Stimulated activated memory B cell treated with anti-CD40 and anti-IgM and Interleukin-4, amounts not matched to agents 10 μg/mL and 1 μg/mL and 100 μg/mL, for 72 hours (primary cell): ENCODE measurements around the gene YWHAE.
A peak's percentile ranks its signal among the peaks of the same experiment; 100 is the strongest.
"Not testable (repeated sequence)": the region's sequence is repeated elsewhere in the genome, so short reads cannot be mapped to it uniquely, and the experiment has no call there.

Experiments
- ATAC-seq: fragments of 150-1000 bp; cut with Tn5 transposase; 2 replicates; pipeline ENCODE4 v1.10.0; 2021
- H3K27ac Mint-ChIP-seq: one replicate; pipeline ENCODE4 v1.8.0; 2022; ENCODE audit warnings: mild to moderate bottlenecking, mixed read lengths
- H3K27me3 Mint-ChIP-seq: one replicate; pipeline ENCODE4 v1.8.0; 2022; ENCODE audit warnings: mixed read lengths
- H3K36me3 Mint-ChIP-seq: one replicate; pipeline ENCODE4 v1.8.0; 2022; ENCODE audit warnings: mixed read lengths
- H3K4me1 Mint-ChIP-seq: one replicate; pipeline ENCODE4 v1.8.0; 2022; ENCODE audit warnings: mixed read lengths
- H3K4me3 Mint-ChIP-seq: one replicate; pipeline ENCODE4 v1.8.0; 2022; ENCODE audit warnings: mild to moderate bottlenecking, moderate library complexity, mixed read lengths
- H3K9me3 Mint-ChIP-seq: one replicate; pipeline ENCODE4 v1.8.0; 2022; ENCODE audit warnings: mixed read lengths

Gene YWHAE

GRCh38 chr17:1420981-1421380 lies 21.0 kb upstream of the YWHAE start:
- no peak for ATAC-seq
- Mint-ChIP-seq H3K36me3 (peaks cover 40% of the 10 kb centered on the region), H3K27me3 (no peaks in the 10 kb centered on the region), H3K4me3 (no peak overlapping the region), H3K27ac (no peak overlapping the region), H3K9me3 (no peaks in the 10 kb centered on the region), H3K4me1 (peaks cover 8% of the 10 kb centered on the region)

GRCh38 chr17:1420163-1420562 lies 20.1 kb upstream of the YWHAE start:
- Mint-ChIP-seq H3K4me3 (no peak overlapping the region), H3K4me1 (peaks cover 4% of the 10 kb centered on the region), H3K27ac (no peak overlapping the region), H3K9me3 (no peaks in the 10 kb centered on the region), H3K36me3 (peaks cover 32% of the 10 kb centered on the region), H3K27me3 (no peaks in the 10 kb centered on the region)
- ATAC-seq = no peak

GRCh38 chr17:1418476-1418875 lies 18.5 kb upstream of the YWHAE start:
- not testable (repeated sequence) for H3K27me3 Mint-ChIP-seq, ATAC-seq, H3K4me1 Mint-ChIP-seq, H3K27ac Mint-ChIP-seq, H3K9me3 Mint-ChIP-seq, H3K4me3 Mint-ChIP-seq
- peaks cover 28% of the 10 kb centered on the region for H3K36me3 Mint-ChIP-seq

GRCh38 chr17:1416414-1416813 lies 16.4 kb upstream of the YWHAE start:
- Mint-ChIP-seq H3K27me3 (no peaks in the 10 kb centered on the region), H3K27ac (no peak overlapping the region), H3K4me1 (peaks cover 8% of the 10 kb centered on the region), H3K4me3 (no peak overlapping the region), H3K36me3 (peaks cover 19% of the 10 kb centered on the region), H3K9me3 (no peaks in the 10 kb centered on the region)
- ATAC-seq = no peak

GRCh38 chr17:1414634-1415033 lies 14.6 kb upstream of the YWHAE start:
- H3K27me3 Mint-ChIP-seq = no peaks in the 10 kb centered on the region
- no peak overlapping the region for H3K27ac Mint-ChIP-seq
- ATAC-seq = no peak
- H3K4me3 Mint-ChIP-seq = no peak overlapping the region
- peaks cover 8% of the 10 kb centered on the region for H3K4me1 Mint-ChIP-seq
- peaks cover 14% of the 10 kb centered on the region for H3K36me3 Mint-ChIP-seq
- H3K9me3 Mint-ChIP-seq = no peaks in the 10 kb centered on the region

- Mint-ChIP-seq H3K27ac (no peak overlapping the region), H3K4me3 (no peak overlapping the region), H3K27me3 (no peaks in the 10 kb centered on the region), H3K36me3 (peaks cover 14% of the 10 kb centered on the region), H3K4me1 (peaks cover 8% of the 10 kb centered on the region), H3K9me3 (no peaks in the 10 kb centered on the region)
- no peak for ATAC-seq
Measured at GRCh38 chr17:1414001-1414574, 14.1 kb upstream of the YWHAE start.

GRCh38 chr17:1413281-1413791 lies 13.3 kb upstream of the YWHAE start:
- no peak overlapping the region for H3K27ac Mint-ChIP-seq

GRCh38 chr17:1412185-1413110 lies 12.4 kb upstream of the YWHAE start:
- Mint-ChIP-seq H3K36me3 (peaks cover 8% of the 10 kb centered on the region), H3K9me3 (no peaks in the 10 kb centered on the region), H3K27me3 (no peaks in the 10 kb centered on the region), H3K4me3 (no peak overlapping the region), H3K4me1 (peaks cover 8% of the 10 kb centered on the region), H3K27ac (no peak overlapping the region)
- ATAC-seq = no peak

More at GRCh38 chr17:1413281-1413791, 13.3 kb upstream of the YWHAE start:
- Mint-ChIP-seq H3K27me3 (no peaks in the 10 kb centered on the region), H3K9me3 (no peaks in the 10 kb centered on the region), H3K4me3 (no peak overlapping the region), H3K36me3 (peaks cover 14% of the 10 kb centered on the region), H3K4me1 (peaks cover 8% of the 10 kb centered on the region)
- ATAC-seq = no peak

GRCh38 chr17:1402262-1402586 lies 2.2 kb upstream of the YWHAE start:
- Mint-ChIP-seq H3K4me1 (peaks cover 17% of the 10 kb centered on the region), H3K27me3 (no peaks in the 10 kb centered on the region), H3K4me3 (no peak overlapping the region), H3K27ac (no peak overlapping the region), H3K9me3 (no peaks in the 10 kb centered on the region), H3K36me3 (peaks cover 7% of the 10 kb centered on the region)
- ATAC-seq = no peak

- peak; percentile 61 for ATAC-seq
- Mint-ChIP-seq H3K4me3 (peak overlapping the region; percentile 91), H3K36me3 (peaks cover 24% of the 10 kb centered on the region)
Measured at GRCh38 chr17:1398931-1399678, 917 bp downstream of the YWHAE start.

GRCh38 chr17:1398028-1398427 lies 2.0 kb downstream of the YWHAE start:
- Mint-ChIP-seq H3K27ac (peak overlapping the region; percentile 98), H3K4me3 (peak overlapping the region; percentile 91), H3K4me1 (peaks cover 55% of the 10 kb centered on the region), H3K9me3 (no peaks in the 10 kb centered on the region), H3K36me3 (peaks cover 24% of the 10 kb centered on the region), H3K27me3 (no peaks in the 10 kb centered on the region)
- ATAC-seq = no peak

More at GRCh38 chr17:1398931-1399678, 917 bp downstream of the YWHAE start:
- Mint-ChIP-seq H3K27me3 (no peaks in the 10 kb centered on the region), H3K27ac (peak overlapping the region; percentile 98), H3K9me3 (no peaks in the 10 kb centered on the region), H3K4me1 (peaks cover 44% of the 10 kb centered on the region)

- Mint-ChIP-seq H3K27ac (peak overlapping the region; percentile 98), H3K4me1 (peaks cover 71% of the 10 kb centered on the region), H3K36me3 (peaks cover 24% of the 10 kb centered on the region)
- not testable (repeated sequence) for H3K4me3 Mint-ChIP-seq, H3K9me3 Mint-ChIP-seq, ATAC-seq, H3K27me3 Mint-ChIP-seq
Measured at GRCh38 chr17:1395876-1396665, 4.0 kb downstream of the YWHAE start.

- no peak overlapping the region for H3K27ac Mint-ChIP-seq
- H3K4me3 Mint-ChIP-seq = no peak overlapping the region
- peaks cover 77% of the 10 kb centered on the region for H3K4me1 Mint-ChIP-seq
- peaks cover 10% of the 10 kb centered on the region for H3K36me3 Mint-ChIP-seq
- no peaks in the 10 kb centered on the region for H3K27me3 Mint-ChIP-seq
- ATAC-seq = no peak
- H3K9me3 Mint-ChIP-seq = no peaks in the 10 kb centered on the region
Measured at GRCh38 chr17:1391577-1391976, 8.4 kb downstream of the YWHAE start.

GRCh38 chr17:1390432-1391367 lies 9.3 kb downstream of the YWHAE start:
- no peak overlapping the region for H3K4me3 Mint-ChIP-seq
- no peak for ATAC-seq
- H3K27ac Mint-ChIP-seq = peak overlapping the region; percentile 36
- no peaks in the 10 kb centered on the region for H3K27me3 Mint-ChIP-seq
- peaks cover 72% of the 10 kb centered on the region for H3K4me1 Mint-ChIP-seq
- H3K9me3 Mint-ChIP-seq = no peaks in the 10 kb centered on the region
- H3K36me3 Mint-ChIP-seq = peaks cover 2% of the 10 kb centered on the region
